Testis (tissue), 3 donors: ENCODE measurements around the gene MYO1G. TPM values are rescaled to one million over a fixed set of nuclear protein-coding genes. Genes with fewer than 3 reads are reported as not detected.
"Not testable (repeated sequence)": the region's sequence is repeated elsewhere in the genome, so short reads cannot be mapped to it uniquely, and the experiment has no call there.

Experiments
- DNase-seq: peaks from one replicate; pipeline ENCODE4 v3.0.0-alpha.2; 2019
- H3K27ac ChIP-seq, 2 donors: fragments of 200-600 bp; sonication (generic); one replicate each; pipeline ENCODE4 v1.5.1; 2019
- H3K27me3 ChIP-seq: fragments of 200-600 bp; sonication (generic); one replicate; pipeline ENCODE4 v1.5.1; 2019
- H3K36me3 ChIP-seq: fragments of 200-600 bp; sonication (generic); one replicate; pipeline ENCODE4 v1.5.1; 2017; ENCODE audit warnings: low read depth; ENCODE audit errors: missing control alignments
- H3K4me1 ChIP-seq: fragments of 200-600 bp; sonication (generic); one replicate; pipeline ENCODE4 v1.5.1; 2019
- H3K4me3 ChIP-seq, 2 donors: fragments of 200-600 bp; sonication (generic); one replicate each; pipeline ENCODE4 v1.5.1; 2017 to 2019
- H3K9me3 ChIP-seq: fragments of 200-600 bp; sonication (generic); one replicate; pipeline ENCODE4 v1.5.1; 2017
- POLR2A ChIP-seq: fragments of 450-650 bp; IDR thresholded peaks from one replicate; pipeline ENCODE4 v1.6.1; 2017; ENCODE audit warnings: antibody characterized with exemption, mild to moderate bottlenecking, moderate library complexity
- WGBS, 2 donors: methylation state at CpG; one replicate each; pipeline ENCODE4 v1.1.5; 2018; 5-methylcytosine and 5-hydroxymethylcytosine counted together
- intact Hi-C: fragments of 100-400 bp; cut with DNase I; formaldehyde crosslinking; loops from one replicate; pipeline ENCODE4 v1.15.1; 2023; ENCODE audit warnings: low total_unique reads
- polyA plus RNA-seq: library from polyadenylated mRNA; stranded (reverse); fragments of 350-450 nt; fragmentation: Illumina TruSeq; extraction: RNeasy Lipid Tissue Mini Kit (QIAGEN cat#74804); gene quantifications from one replicate; pipeline ENCODE4 v1.2.3, GENCODE V29; 2014; ENCODE audit warnings: low read depth, low replicate concordance; ENCODE audit not compliant: insufficient read depth
- total RNA-seq, 2 donors: library from RNA; depleted of rRNA; stranded (reverse); fragments of >200 nt; gene quantifications; one replicate each; pipeline ENCODE4 v1.2.3, GENCODE V29; 2016
- TF ChIP-seq, protein P1 (sequence below), 3 experiments: fragments of 450-650 bp in 2 of 3; fragments of 200-600 bp in 1 of 3; sonication (generic) in 1 of 3; IDR thresholded peaks; one replicate each; pipeline ENCODE4 v1.5.1; 2016 to 2019; ENCODE audit warnings: antibody characterized with exemption in 3 of 3, mild to moderate bottlenecking in 2 of 3, moderate library complexity in 1 of 3

The MYO1G gene
- total and polyA plus RNA-seq, 3 donors from 2014 or later, result 0.63 to 2.5 (median 1.7) TPM

DNA sequence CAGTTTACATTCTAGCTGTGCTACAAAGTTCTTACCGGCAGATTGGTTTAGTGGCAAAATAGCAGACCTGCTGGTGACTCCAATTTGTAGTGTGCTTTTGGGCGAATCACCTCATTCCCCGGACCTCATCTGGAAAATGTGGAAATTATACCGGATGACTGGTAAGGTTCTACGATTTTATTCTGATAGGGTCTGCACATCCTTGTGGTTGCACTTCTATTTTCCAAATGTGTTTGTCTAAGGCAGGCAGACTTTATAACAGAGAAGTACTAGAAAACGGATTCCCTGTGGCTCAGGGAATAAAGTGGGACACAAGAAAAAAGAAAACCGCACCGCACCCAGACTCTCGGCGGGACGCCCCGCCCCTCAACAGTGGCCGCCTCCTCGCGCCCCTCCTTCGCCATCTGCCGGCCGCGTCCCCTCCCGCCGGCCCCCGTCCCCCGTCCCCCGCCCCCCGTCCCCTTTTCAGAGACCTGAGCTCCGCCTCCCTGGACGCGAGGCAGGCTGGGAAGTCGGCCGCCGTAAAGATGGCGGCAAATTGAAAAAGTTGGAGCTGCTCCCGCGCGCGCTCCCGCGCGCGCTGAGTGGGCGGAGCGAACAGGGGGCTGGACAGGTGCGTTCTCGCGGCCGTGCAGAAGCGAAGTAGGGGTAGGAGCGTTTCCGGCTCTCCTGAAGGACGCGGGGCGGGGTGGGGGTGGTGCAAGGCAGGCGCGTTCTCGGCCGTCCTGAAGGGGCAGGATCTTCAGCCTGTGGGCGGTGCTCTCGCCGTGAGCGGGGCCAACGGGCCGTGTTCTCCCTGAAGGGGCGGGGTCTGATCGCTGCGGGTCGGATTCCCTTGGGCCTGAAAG is 20.7 kb upstream of the MYO1G start:
- no peaks in the 10 kb centered on the region for H3K9me3 ChIP-seq
- TF ChIP-seq POLR2A, result no peak
- TF ChIP-seq, protein P1, sequence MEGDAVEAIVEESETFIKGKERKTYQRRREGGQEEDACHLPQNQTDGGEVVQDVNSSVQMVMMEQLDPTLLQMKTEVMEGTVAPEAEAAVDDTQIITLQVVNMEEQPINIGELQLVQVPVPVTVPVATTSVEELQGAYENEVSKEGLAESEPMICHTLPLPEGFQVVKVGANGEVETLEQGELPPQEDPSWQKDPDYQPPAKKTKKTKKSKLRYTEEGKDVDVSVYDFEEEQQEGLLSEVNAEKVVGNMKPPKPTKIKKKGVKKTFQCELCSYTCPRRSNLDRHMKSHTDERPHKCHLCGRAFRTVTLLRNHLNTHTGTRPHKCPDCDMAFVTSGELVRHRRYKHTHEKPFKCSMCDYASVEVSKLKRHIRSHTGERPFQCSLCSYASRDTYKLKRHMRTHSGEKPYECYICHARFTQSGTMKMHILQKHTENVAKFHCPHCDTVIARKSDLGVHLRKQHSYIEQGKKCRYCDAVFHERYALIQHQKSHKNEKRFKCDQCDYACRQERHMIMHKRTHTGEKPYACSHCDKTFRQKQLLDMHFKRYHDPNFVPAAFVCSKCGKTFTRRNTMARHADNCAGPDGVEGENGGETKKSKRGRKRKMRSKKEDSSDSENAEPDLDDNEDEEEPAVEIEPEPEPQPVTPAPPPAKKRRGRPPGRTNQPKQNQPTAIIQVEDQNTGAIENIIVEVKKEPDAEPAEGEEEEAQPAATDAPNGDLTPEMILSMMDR (IDR thresholded peaks at IDR 0.05), result no peak
- no peaks in the 10 kb centered on the region for H3K36me3 ChIP-seq
- WGBS, 2 donors, result 1% methylated on average over 16 to 61 of the region's 66 CpGs
- peak overlapping the region; percentile 85 to 93 for H3K27ac ChIP-seq
- no peaks in the 10 kb centered on the region for H3K27me3 ChIP-seq
- peak; percentile 99 for DNase-seq
- peak overlapping the region; percentile 75 to 76 for H3K4me3 ChIP-seq
- intact Hi-C loops, result no loop called here
- peaks cover 9% of the 10 kb centered on the region for H3K4me1 ChIP-seq

DNA sequence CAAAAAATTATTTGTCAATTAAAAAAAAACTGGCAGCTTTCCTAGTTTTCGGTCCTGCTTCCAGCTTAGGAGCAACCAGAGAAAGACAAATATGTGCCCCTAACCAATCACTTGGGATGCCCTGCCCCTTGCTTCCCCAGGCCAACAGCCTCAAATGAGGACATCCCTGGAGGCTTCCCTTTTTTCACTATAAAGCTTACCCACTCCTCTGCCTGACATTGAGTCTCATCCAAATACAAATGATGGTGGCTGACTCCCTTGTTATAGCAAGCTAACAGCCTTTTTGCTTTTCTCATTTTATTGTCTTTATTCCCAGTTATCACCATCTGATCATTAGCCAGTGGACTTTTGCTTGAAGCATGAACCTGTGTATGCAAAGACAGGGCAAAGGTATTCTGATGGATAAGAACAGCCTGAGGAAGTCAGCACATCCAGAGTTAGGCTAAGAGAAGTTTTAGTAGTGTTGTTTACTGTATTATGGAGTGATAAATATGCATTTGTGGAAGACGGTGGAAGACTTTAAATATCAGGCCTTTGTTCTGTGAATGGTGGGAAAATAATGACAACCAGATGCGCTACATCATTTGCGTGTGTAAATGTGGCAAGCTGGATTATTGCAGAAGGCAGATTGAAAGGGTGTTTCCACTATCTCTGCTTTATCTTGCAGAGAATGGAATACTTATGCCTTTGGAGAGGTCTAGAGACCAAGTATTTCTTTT is 19.5 kb upstream of the MYO1G start:
- H3K4me3 ChIP-seq, result peak overlapping the region in 1 of 2 donors; percentile 75
- H3K4me1 ChIP-seq, result peaks cover 9% of the 10 kb centered on the region
- intact Hi-C loops, result no loop called here
- H3K27ac ChIP-seq, result peak overlapping the region in 1 of 2 donors; percentile 93
- no peaks in the 10 kb centered on the region for H3K9me3 ChIP-seq
- WGBS, 2 donors, result 61 to 79% methylated on average over 4 of the region's 4 CpGs
- H3K36me3 ChIP-seq, result no peaks in the 10 kb centered on the region
- DNase-seq, result no peak
- no peak for TF ChIP-seq POLR2A
- TF ChIP-seq, protein P1 (IDR thresholded peaks at IDR 0.05), result no peak
- no peaks in the 10 kb centered on the region for H3K27me3 ChIP-seq

DNA sequence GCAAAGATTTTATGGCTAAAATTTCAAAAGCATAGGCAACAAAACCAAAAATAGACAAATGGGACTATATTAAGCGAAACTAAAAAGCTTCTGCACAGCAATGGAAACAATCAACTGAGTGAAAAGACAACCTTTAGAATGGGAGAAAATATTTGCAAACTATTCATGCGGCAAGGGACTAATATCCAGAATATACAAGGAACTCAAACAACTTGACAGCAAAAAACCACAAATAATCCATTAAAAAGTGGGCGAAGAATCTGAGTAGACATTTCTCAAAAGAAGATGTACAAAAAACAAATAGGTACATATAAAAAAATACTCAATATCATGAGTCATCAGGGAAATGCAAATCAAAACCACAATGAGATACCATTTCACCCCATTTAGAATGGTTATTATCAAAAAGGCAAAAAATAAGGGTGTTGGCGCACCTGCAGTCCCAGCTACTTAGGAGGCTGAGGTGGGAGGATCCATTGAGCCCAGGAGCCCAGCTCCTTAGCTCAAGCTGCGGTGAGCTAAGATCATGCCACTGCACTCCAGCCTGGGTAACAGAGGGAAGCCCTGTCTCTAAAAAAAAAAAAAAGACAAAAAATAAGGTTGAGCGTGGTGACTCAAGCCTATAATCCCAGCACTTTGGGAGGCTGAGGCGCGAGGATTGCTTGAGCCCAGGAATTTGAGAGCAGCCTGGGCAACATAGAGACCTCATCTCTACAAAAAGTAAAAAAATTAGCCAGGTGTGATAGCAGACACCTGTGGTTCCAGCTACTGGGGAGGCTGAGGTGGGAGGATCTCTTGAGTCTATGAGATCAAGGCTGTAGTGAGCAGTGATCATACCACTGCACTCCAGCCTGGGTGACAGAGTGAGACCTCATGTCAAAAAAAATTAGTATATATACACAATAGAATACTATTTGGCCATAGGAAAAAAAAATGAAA is 17.0 kb upstream of the MYO1G start:
- peaks cover 12% of the 10 kb centered on the region for H3K4me1 ChIP-seq

DNA sequence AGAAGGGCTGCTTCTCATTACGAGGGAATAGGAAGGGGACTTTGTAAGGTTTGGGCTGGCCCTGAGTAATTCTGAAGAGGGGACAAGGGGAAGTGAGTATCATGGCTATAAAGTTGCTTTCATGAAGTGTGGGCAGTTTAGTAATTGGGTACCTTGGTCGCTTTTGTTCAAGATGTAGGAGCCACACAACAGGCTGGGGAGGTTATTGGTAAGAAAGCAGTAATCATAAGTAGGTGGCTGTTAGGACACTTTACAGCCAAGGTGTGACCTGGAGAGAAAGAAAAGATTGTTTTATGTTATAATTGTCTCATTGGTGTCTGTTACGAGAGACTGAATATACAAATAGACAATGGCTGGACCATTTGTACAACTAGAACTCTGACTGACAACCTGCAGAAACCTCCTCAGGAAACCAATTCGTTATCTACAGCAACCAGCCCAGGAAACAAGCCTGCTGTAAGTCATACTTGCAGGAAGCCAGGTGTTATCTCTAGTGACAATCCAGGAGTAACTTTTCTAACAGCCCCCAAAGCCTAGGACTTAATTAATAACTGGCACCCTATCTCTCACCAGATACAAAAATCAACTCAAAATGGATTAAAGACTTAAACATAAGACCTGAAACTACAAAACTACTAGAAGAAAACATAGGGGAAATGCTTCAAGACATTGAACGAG is 16.2 kb upstream of the MYO1G start:
- 82 to 86% methylated on average over 5 of the region's 5 CpGs for WGBS, 2 donors
- Histone ChIP-seq H3K27ac (no peak overlapping the region), H3K36me3 (no peaks in the 10 kb centered on the region), H3K4me1 (peaks cover 14% of the 10 kb centered on the region), H3K9me3 (no peaks in the 10 kb centered on the region), H3K4me3 (no peak overlapping the region), H3K27me3 (no peaks in the 10 kb centered on the region)
- no peak for DNase-seq
- TF ChIP-seq POLR2A, result no peak
- TF ChIP-seq, protein P1 (IDR thresholded peaks at IDR 0.05), result no peak
- intact Hi-C loops, result no loop called here

More for the DNA sequence above, 17.0 kb upstream of the MYO1G start:
- Histone ChIP-seq H3K27ac (no peak overlapping the region), H3K36me3 (no peaks in the 10 kb centered on the region), H3K27me3 (no peaks in the 10 kb centered on the region), H3K4me3 (no peak overlapping the region), H3K9me3 (no peaks in the 10 kb centered on the region)
- no peak for TF ChIP-seq POLR2A
- intact Hi-C loops, result no loop called here
- 90 to 95% methylated on average over 8 of the region's 8 CpGs for WGBS, 2 donors
- no peak for DNase-seq

DNA sequence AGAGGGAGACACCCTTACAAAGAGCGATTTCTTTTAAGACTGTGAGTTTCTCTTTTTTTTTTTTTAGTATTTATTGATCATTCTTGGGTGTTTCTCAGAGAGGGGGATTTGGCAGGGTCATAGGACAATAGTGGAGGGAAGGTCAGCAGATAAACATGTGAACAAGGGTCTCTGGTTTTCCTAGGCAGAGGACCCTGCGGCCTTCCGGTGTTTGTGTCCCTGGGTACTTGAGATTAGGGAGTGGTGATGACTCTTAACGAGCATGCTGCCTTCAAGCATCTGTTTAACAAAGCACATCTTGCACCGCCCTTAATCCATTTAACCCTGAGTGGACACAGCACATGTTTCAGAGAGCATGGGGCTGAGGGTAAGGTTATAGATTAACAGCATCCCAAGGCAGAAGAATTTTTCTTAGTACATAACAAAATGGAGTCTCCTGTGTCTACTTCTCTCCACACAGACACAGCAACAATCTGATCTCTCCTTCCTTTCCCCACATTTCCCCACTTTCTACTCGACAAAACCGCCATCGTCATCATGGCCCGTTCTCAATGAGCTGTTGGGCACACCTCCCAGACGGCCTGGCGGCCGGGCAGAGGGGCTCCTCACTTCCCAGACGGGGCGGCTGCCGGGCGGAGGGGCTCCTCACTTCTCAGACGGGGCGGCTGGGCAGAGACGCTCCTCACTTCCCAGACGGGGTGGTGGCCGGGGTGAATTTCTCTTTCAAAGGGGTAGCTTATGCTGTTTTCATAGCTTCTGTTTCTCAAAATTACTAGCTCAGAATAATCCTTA is 13.4 kb upstream of the MYO1G start:
- H3K36me3 ChIP-seq, DNase-seq, H3K4me3 ChIP-seq, H3K27me3 ChIP-seq, intact Hi-C loops, H3K9me3 ChIP-seq: not testable (repeated sequence)
- WGBS, 2 donors, result 82 to 84% methylated on average over 14 to 16 of the region's 21 CpGs
- Histone ChIP-seq H3K27ac (peak overlapping the region; percentile 71 to 79), H3K4me1 (peaks cover 28% of the 10 kb centered on the region)
